ENCODE results near the gene LHX6. TPM values are rescaled to one million over a fixed set of nuclear protein-coding genes. Genes with fewer than 3 reads are reported as not detected.
A peak's percentile ranks its signal among the peaks of the same experiment; 100 is the strongest.

Gene LHX6
- total and polyA plus RNA-seq, 2 of the 4 experiments (the other 2 are of a cell fraction), result under 0.01 to 0.05 TPM

DNA sequence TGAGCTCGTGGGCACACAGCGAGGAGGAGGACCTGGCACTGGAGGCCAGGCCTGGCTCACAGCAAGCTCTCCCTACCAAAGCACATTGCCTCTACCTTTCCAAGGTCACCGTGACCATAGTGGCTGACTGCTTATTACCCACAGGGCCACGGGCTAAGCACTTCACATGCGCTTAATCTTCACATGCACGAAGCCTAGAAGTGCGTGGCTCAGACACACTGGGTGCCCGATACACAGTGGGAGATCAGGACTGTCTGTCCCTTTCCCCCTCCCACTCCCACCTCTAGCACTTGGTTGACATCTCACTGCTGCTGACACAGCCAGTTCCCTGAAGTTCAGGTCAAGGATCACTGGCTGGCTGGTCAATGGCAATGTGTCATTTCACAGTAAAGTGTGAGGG is 23.6 kb downstream of the LHX6 start:
- no peak overlapping the region for H4K8ac ChIP-seq (ENCODE audit: low read depth in 2 of 2, low read length in 2 of 2)
- TF ChIP-seq, protein P1, sequence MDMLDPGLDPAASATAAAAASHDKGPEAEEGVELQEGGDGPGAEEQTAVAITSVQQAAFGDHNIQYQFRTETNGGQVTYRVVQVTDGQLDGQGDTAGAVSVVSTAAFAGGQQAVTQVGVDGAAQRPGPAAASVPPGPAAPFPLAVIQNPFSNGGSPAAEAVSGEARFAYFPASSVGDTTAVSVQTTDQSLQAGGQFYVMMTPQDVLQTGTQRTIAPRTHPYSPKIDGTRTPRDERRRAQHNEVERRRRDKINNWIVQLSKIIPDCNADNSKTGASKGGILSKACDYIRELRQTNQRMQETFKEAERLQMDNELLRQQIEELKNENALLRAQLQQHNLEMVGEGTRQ (IDR thresholded peaks at IDR 0.05; ENCODE audit: low read depth, low read length), result no peak
- TF ChIP-seq CTCF (conservative IDR thresholded peaks at IDR 0.05; ENCODE audit: low read depth, low read length) (no peak), RCOR1 (IDR thresholded peaks at IDR 0.05; ENCODE audit: insufficient replicate concordance, low read length) (no peak), FOS (IDR thresholded peaks at IDR 0.05; ENCODE audit: low read depth, low read length) (no peak), RAD21 (IDR thresholded peaks at IDR 0.05; ENCODE audit: low read length) (no peak), CEBPB (IDR thresholded peaks at IDR 0.05; ENCODE audit: low read depth, low read length) (no peak)
- WGBS, 2 experiments (ENCODE audit: extremely low coverage in 2 of 2, insufficient read length in 1 of 2), result 98% methylated on average over 6 of the region's 8 CpGs; no CpG with 5 or more reads in 1 of the 2 experiments
- POLR2A ChIA-PET (ENCODE audit: unreplicated experiment), result no interaction called here
- no peak overlapping the region for H3K4me2 ChIP-seq (ENCODE audit: low read depth, low read length)
- intact Hi-C loops (cut with micrococcal nuclease) (no loop called here), in situ Hi-C loops (cut with MboI; ENCODE audit: low sequenced_read_pairs) (no loop called here), dilution Hi-C loops (cut with HindIII; ENCODE audit: low sequenced_read_pairs, unreplicated experiment) (no loop called here)
- no peaks in the 10 kb centered on the region for H3K79me1 ChIP-seq (ENCODE audit: low read depth in 1 of 2, low read length in 2 of 2)
- no peaks in the 10 kb centered on the region for H3K36me3 ChIP-seq (ENCODE audit: control insufficient read depth, insufficient read depth, low read length)
- no peak overlapping the region for H2AK9ac ChIP-seq (replicated peaks; ENCODE audit: low read depth, low read length, poor library complexity)
- no peak overlapping the region for H2AFZ ChIP-seq (replicated peaks; ENCODE audit: low read length, poor library complexity)
- peaks cover 8% of the 10 kb centered on the region; the same call in 1 of the 2 replicates for H3K4me1 ChIP-seq (ENCODE audit: control insufficient read depth, insufficient read depth, low read length)
- no peak overlapping the region for H3K56ac ChIP-seq (ENCODE audit: extremely low read depth, insufficient read depth, low read length)
- H3K14ac ChIP-seq (replicated peaks; ENCODE audit: low read depth, low read length), result no peak overlapping the region
- H3K9me3 ChIP-seq (ENCODE audit: control insufficient read depth, insufficient read depth, low read length), result no peaks in the 10 kb centered on the region
- DNase-seq (no peak), ATAC-seq (ENCODE audit: low read depth) (no peak)
- peak overlapping the region; percentile 15 for H2AK5ac ChIP-seq (ENCODE audit: low read depth, low read length)
- H2BK5ac ChIP-seq (ENCODE audit: low read depth, low read length, poor library complexity, severe bottlenecking), result no peak overlapping the region
- no peak overlapping the region for H2BK15ac ChIP-seq (ENCODE audit: low read depth, low read length)
- no peak overlapping the region for H2BK120ac ChIP-seq (ENCODE audit: low read depth, low read length)
- no peak overlapping the region for H3K4me3 ChIP-seq (ENCODE audit: insufficient read depth, low read depth, low read length)
- no peak overlapping the region; the same call in 1 of the 2 replicates for H3K4ac ChIP-seq (ENCODE audit: low read depth, low read length)
- CTCF ChIA-PET, result no interaction called here
- no TSS peak for BruUV-seq (replicated peaks)
- no peak overlapping the region for H4K5ac ChIP-seq (ENCODE audit: low read depth, low read length)
- H3K27me3 ChIP-seq (ENCODE audit: control insufficient read depth, insufficient read depth, low read length), result peaks cover 10% of the 10 kb centered on the region; the same call in 1 of the 2 replicates
- H3K23ac ChIP-seq (ENCODE audit: low read depth, low read length), result no peak overlapping the region
- no peak overlapping the region for H3K27ac ChIP-seq (ENCODE audit: insufficient read depth, low read length)
- peaks cover 4% of the 10 kb centered on the region; the same call in 1 of the 2 replicates for H4K20me1 ChIP-seq (ENCODE audit: insufficient read depth, low read length)
- H3K9ac ChIP-seq (ENCODE audit: low read depth, low read length), result no peak overlapping the region
- no peak overlapping the region for H2BK20ac ChIP-seq (ENCODE audit: low read depth, low read length)
- no peak overlapping the region for H3K18ac ChIP-seq (ENCODE audit: low read depth, low read length)
- no peaks in the 10 kb centered on the region; the same call in 1 of the 2 replicates for H3K9me1 ChIP-seq (ENCODE audit: insufficient read depth, low read length)
- no peak overlapping the region for H4K91ac ChIP-seq (ENCODE audit: insufficient read depth, low read depth, low read length)
